Measurements from ENCODE around the gene HNF4A.
A peak's percentile ranks its signal among the peaks of the same experiment; 100 is the strongest.

HNF4A gene

DNA sequence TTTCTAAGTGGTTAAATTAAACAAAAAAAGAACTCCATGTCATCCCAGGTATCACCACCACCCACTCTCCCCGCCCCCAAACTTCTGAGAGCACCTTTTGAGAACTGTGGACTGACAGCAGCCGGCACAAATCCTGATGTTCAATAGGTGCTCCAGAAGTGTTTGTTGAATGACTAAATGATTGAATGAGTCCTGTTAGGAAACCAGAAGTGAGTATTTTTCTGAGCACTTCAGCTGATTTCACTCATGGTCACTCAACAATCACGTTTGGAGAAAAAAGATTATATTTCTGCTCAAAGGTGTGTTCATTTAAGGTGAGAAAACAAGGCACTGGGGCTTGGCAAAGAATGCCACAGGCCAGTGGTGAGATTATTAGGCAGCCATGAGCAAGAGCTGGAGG, 6.2 kb upstream of the HNF4A start:
- Histone ChIP-seq H3K27me3 (ENCODE audit: low read depth, low read length) (no peaks in the 10 kb centered on the region), H3K4me3 (ENCODE audit: low read depth in 1 of 2, low read length in 2 of 2) (no peak overlapping the region), H3K9me3 (ENCODE audit: control insufficient read depth in 1 of 2, low read length in 2 of 2) (no peaks in the 10 kb centered on the region), H3K36me3 (ENCODE audit: control insufficient read depth in 1 of 2, insufficient read depth in 2 of 2, low read length in 2 of 2) (no peaks in the 10 kb centered on the region), H3K4me1 (ENCODE audit: control insufficient read depth in 1 of 2, insufficient read depth in 2 of 2, low read length in 2 of 2) (no peaks in the 10 kb centered on the region), H3K27ac (ENCODE audit: low read length) (no peak overlapping the region)

DNA sequence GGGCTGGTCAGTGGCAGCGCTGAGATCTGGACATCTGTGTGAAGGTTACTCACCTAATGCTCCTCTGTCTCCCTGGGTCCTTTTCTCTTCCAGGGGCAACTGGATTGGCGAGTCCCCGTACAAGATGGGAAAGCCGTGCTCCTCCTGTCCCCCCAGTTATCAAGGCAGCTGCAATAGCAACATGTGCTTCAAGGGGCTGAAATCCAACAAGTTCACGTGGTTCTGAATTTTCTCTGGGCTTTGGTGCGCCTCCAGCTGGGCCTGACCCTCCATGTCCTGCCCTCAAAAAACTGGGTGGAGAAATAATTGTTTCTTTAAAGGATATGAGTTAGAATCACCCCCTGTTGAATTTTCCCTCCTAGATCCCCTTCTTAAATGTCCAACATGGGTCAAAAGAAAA, 4.9 kb upstream of the HNF4A start:
- no peak overlapping the region for H3K27ac ChIP-seq (ENCODE audit: low read length)

DNA sequence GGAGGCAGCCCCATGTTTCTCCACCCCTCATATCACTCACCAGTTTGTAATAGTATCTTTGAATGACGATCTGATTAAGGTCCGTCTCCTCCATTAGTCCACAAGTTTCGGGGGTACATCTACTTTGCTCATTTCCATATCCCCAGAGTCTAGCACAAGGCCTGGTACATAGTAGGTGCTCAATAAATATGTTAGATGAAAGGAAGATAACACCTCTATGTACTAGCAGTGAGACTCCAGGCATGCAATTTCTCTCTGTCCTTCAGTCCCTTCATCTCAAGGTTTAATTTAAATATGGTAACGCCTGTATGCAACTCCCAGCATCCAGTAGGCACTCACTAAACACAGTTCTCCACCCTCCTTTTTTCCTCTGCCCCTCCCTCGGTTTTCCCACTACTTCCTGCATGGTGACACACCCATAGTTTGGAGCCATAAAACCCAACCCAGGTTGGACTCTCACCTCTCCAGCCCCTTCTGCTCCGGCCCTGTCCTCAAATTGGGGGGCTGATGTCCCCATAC, 461 bp upstream of the HNF4A start:
- Histone ChIP-seq H3K27me3 (ENCODE audit: low read depth, low read length) (no peaks in the 10 kb centered on the region), H3K36me3 (ENCODE audit: control insufficient read depth in 1 of 2, insufficient read depth in 2 of 2, low read length in 2 of 2) (no peaks in the 10 kb centered on the region), H3K4me1 (ENCODE audit: control insufficient read depth in 1 of 2, insufficient read depth in 2 of 2, low read length in 2 of 2) (no peaks in the 10 kb centered on the region), H3K9me3 (ENCODE audit: control insufficient read depth in 1 of 2, low read length in 2 of 2) (no peaks in the 10 kb centered on the region), H3K4me3 (ENCODE audit: low read depth in 1 of 2, low read length in 2 of 2) (peak overlapping the region in 1 of 2 donors; percentile 40), H3K27ac (ENCODE audit: low read length) (peak overlapping the region; percentile 77)

More for the DNA sequence above, 4.9 kb upstream of the HNF4A start:
- Histone ChIP-seq H3K9me3 (ENCODE audit: control insufficient read depth in 1 of 2, low read length in 2 of 2) (no peaks in the 10 kb centered on the region), H3K4me3 (ENCODE audit: low read depth in 1 of 2, low read length in 2 of 2) (no peak overlapping the region), H3K27me3 (ENCODE audit: low read depth, low read length) (no peaks in the 10 kb centered on the region), H3K4me1 (ENCODE audit: control insufficient read depth in 1 of 2, insufficient read depth in 2 of 2, low read length in 2 of 2) (no peaks in the 10 kb centered on the region), H3K36me3 (ENCODE audit: control insufficient read depth in 1 of 2, insufficient read depth in 2 of 2, low read length in 2 of 2) (no peaks in the 10 kb centered on the region)

DNA sequence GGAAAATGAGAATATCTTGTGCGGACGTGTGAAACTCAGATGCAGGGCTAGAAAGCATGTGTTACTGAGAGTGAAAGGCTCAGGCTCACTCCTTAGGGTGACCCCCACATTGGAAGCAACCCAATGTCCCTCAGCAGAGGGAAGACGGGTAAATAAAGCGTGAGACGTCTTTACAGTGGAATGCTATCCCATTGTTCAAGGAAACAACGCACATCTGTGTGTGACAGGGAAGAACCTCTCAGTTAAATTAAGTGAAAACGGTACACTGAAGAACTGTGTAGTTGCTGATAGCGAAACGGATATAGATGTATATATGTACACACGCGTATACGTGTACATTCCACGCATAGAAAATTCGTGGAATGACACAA, 839 bp downstream of the HNF4A start:
- Histone ChIP-seq H3K27me3 (ENCODE audit: low read depth, low read length) (no peaks in the 10 kb centered on the region), H3K4me1 (ENCODE audit: control insufficient read depth in 1 of 2, insufficient read depth in 2 of 2, low read length in 2 of 2) (no peaks in the 10 kb centered on the region), H3K27ac (ENCODE audit: low read length) (peak overlapping the region; percentile 78), H3K36me3 (ENCODE audit: control insufficient read depth in 1 of 2, insufficient read depth in 2 of 2, low read length in 2 of 2) (no peaks in the 10 kb centered on the region), H3K4me3 (ENCODE audit: low read depth in 1 of 2, low read length in 2 of 2) (peak overlapping the region in 1 of 2 donors; percentile 66), H3K9me3 (ENCODE audit: control insufficient read depth in 1 of 2, low read length in 2 of 2) (no peaks in the 10 kb centered on the region)

DNA sequence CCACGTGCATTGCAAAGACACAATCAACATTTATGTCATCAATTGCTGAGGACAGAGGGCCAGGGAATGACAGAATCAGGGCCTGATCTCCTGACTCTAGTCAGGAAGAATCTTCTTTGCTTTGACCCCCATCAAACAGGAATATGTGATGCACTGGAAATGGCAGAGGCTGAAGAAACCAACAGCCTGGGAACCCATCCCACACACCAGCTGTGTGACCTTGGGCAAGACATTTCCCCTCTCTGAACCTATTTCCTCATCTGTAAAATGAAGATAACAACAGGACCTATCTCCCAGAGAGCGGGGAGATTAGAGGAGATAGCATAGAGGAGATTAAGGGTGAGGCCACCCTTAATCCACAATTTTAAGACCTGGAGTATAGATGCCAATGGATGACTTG, 1.5 kb downstream of the HNF4A start:
- H3K27me3 ChIP-seq (ENCODE audit: low read depth, low read length) = no peaks in the 10 kb centered on the region
- H3K36me3 ChIP-seq (ENCODE audit: control insufficient read depth in 1 of 2, insufficient read depth in 2 of 2, low read length in 2 of 2) = no peaks in the 10 kb centered on the region
- H3K9me3 ChIP-seq (ENCODE audit: control insufficient read depth in 1 of 2, low read length in 2 of 2) = no peaks in the 10 kb centered on the region
- H3K4me1 ChIP-seq (ENCODE audit: control insufficient read depth in 1 of 2, insufficient read depth in 2 of 2, low read length in 2 of 2) = no peaks in the 10 kb centered on the region
- H3K4me3 ChIP-seq (ENCODE audit: low read depth in 1 of 2, low read length in 2 of 2) = peak overlapping the region in 1 of 2 donors; percentile 66
- H3K27ac ChIP-seq (ENCODE audit: low read length) = no peak overlapping the region

DNA sequence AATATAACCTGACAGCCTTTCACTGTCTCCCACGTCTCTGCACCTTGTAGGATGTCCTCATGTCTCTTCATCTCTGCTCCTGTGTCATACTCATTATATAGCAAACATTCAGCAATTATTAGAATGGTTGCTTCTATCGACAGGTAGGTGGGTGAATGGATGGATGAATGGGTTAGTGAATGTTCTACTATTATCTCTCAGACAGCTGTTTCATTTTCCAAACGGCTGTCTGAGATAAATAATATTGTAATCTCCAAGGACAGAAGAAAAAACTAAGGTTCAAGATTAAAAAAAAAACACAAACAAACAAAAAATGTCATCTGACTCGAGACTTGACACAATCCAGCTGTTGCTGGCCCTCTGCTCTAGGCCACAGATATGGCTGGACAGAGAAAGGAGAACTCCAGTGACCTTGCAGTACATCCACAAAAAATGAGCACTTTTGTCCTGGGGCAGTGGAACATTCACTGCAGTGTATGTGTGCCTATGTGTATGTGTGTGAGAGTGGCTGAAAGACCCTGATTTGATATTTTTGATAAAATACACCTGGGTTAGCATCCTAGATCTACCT, 2.1 kb downstream of the HNF4A start:
- no peaks in the 10 kb centered on the region for H3K36me3 ChIP-seq (ENCODE audit: control insufficient read depth in 1 of 2, insufficient read depth in 2 of 2, low read length in 2 of 2)
- no peaks in the 10 kb centered on the region for H3K9me3 ChIP-seq (ENCODE audit: control insufficient read depth in 1 of 2, low read length in 2 of 2)
- no peaks in the 10 kb centered on the region for H3K4me1 ChIP-seq (ENCODE audit: control insufficient read depth in 1 of 2, insufficient read depth in 2 of 2, low read length in 2 of 2)
- no peak overlapping the region for H3K27ac ChIP-seq (ENCODE audit: low read length)
- H3K4me3 ChIP-seq (ENCODE audit: low read depth in 1 of 2, low read length in 2 of 2) = peak overlapping the region in 1 of 2 donors; percentile 66
- H3K27me3 ChIP-seq (ENCODE audit: low read depth, low read length) = no peaks in the 10 kb centered on the region

DNA sequence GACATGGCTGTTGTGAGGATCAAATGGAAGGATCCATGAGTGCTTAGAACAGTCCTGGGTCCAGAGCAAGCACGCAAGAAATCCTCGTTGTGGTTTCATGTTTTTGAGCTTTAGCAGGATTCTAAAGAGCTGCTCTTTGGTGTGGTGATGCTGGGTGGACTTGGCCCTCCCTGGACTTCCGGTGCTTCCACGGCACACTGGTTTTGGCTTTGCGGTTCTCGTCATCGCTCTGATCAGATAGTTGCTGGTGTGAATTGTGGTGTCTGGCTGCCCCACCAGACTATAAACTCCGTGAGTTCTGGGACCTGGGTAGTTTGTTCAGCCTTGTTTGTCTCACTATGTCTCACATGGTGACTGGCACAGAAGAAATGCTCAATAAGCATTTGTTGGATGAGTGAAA, 3.3 kb downstream of the HNF4A start:
- Histone ChIP-seq H3K4me1 (ENCODE audit: control insufficient read depth in 1 of 2, insufficient read depth in 2 of 2, low read length in 2 of 2) (no peaks in the 10 kb centered on the region), H3K27ac (ENCODE audit: low read length) (no peak overlapping the region), H3K9me3 (ENCODE audit: control insufficient read depth in 1 of 2, low read length in 2 of 2) (no peaks in the 10 kb centered on the region), H3K27me3 (ENCODE audit: low read depth, low read length) (no peaks in the 10 kb centered on the region), H3K36me3 (ENCODE audit: control insufficient read depth in 1 of 2, insufficient read depth in 2 of 2, low read length in 2 of 2) (no peaks in the 10 kb centered on the region), H3K4me3 (ENCODE audit: low read depth in 1 of 2, low read length in 2 of 2) (no peak overlapping the region)

DNA sequence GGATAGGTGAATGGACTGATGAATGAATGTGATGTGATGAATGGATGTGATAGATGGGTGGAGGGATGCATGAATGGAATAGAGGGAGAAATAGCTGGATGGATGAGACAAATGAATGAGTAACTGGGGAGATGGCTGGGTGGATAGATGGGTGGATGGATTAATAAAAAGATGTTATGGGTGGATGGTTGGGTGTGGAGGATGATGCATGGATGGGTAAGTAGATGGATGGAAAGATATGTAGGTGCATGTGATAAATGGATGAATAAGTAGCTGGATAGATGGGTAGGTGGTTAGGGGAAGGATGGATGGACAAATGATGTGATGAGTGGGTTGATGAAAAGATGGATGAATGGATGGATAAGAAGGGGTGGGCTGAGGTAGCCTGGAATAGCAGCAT, 4.7 kb downstream of the HNF4A start:
- Histone ChIP-seq H3K9me3 (ENCODE audit: control insufficient read depth in 1 of 2, low read length in 2 of 2) (no peaks in the 10 kb centered on the region), H3K27ac (ENCODE audit: low read length) (no peak overlapping the region), H3K4me1 (ENCODE audit: control insufficient read depth in 1 of 2, insufficient read depth in 2 of 2, low read length in 2 of 2) (no peaks in the 10 kb centered on the region), H3K27me3 (ENCODE audit: low read depth, low read length) (no peaks in the 10 kb centered on the region), H3K36me3 (ENCODE audit: control insufficient read depth in 1 of 2, insufficient read depth in 2 of 2, low read length in 2 of 2) (no peaks in the 10 kb centered on the region), H3K4me3 (ENCODE audit: low read depth in 1 of 2, low read length in 2 of 2) (no peak overlapping the region)

DNA sequence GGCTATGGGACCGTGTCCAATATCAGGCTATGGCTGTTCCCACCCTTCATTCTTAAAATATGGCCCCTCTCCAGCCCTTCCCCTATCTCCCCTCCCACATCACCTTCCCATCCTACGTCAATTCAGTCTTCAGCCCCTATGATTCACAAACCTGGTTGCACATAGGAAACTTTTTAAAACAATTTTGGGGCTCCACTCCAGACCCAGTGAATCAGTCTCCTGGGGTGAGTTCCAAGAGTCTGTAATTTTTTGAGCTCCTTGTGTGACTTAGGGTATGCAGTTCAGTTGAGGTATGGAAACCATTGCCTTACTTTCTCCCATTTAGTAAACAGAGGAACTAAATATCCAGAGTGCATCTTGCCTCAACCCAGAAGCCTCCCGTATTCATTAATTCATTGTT, 5.5 kb downstream of the HNF4A start:
- no peaks in the 10 kb centered on the region for H3K4me1 ChIP-seq (ENCODE audit: control insufficient read depth in 1 of 2, insufficient read depth in 2 of 2, low read length in 2 of 2)
- H3K27me3 ChIP-seq (ENCODE audit: low read depth, low read length) = no peaks in the 10 kb centered on the region
- H3K4me3 ChIP-seq (ENCODE audit: low read depth in 1 of 2, low read length in 2 of 2) = no peak overlapping the region
- H3K9me3 ChIP-seq (ENCODE audit: control insufficient read depth in 1 of 2, low read length in 2 of 2) = no peaks in the 10 kb centered on the region
- no peaks in the 10 kb centered on the region for H3K36me3 ChIP-seq (ENCODE audit: control insufficient read depth in 1 of 2, insufficient read depth in 2 of 2, low read length in 2 of 2)
- H3K27ac ChIP-seq (ENCODE audit: low read length) = no peak overlapping the region

DNA sequence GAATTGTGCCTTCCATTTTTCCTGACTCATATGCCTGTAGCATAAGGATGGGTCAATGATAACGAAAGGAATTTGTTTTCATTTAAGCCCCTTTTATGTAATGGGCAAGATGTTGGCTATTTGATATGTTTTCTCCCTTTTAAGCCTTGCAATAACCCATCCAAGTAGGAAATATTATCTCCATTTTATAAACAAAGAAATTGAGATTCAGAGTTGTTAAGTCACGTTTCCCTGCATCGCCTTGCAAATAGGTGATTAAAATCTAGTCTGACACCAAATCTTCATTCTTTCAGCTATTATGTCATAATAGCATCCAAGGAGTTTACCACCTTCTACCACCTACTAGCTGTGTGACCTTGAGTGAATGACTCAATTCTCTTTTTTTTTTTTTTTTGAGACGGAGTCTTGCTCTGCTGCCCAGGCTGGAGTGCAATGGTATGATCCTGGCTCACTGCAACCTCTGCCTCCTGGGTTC, 7.0 kb downstream of the HNF4A start:
- H3K27me3 ChIP-seq (ENCODE audit: low read depth, low read length) = no peaks in the 10 kb centered on the region
- no peaks in the 10 kb centered on the region for H3K4me1 ChIP-seq (ENCODE audit: control insufficient read depth in 1 of 2, insufficient read depth in 2 of 2, low read length in 2 of 2)
- no peaks in the 10 kb centered on the region for H3K9me3 ChIP-seq (ENCODE audit: control insufficient read depth in 1 of 2, low read length in 2 of 2)
- no peak overlapping the region for H3K27ac ChIP-seq (ENCODE audit: low read length)
- H3K4me3 ChIP-seq (ENCODE audit: low read depth in 1 of 2, low read length in 2 of 2) = no peak overlapping the region
- no peaks in the 10 kb centered on the region for H3K36me3 ChIP-seq (ENCODE audit: control insufficient read depth in 1 of 2, insufficient read depth in 2 of 2, low read length in 2 of 2)

DNA sequence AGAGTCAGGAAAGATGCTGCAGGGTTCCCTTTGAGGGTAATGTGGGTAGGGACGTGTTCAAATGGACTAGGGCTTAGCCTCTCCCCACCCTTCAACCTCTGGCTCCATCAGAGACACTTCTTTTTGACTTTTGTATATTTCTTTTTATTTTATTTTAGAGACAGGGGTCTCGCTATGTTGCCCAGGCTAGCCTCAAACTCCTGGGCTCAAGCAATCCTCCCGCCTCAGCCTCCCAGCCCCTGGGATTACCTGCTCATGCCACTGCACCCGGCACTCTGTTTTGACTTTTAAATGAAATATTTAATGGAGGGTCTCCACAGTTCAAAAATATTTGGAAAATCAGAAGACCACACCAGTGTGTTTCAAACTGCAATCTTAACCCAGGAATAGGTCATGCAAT, 8.6 kb downstream of the HNF4A start:
- no peaks in the 10 kb centered on the region for H3K27me3 ChIP-seq (ENCODE audit: low read depth, low read length)
- H3K4me1 ChIP-seq (ENCODE audit: control insufficient read depth in 1 of 2, insufficient read depth in 2 of 2, low read length in 2 of 2) = no peaks in the 10 kb centered on the region
- H3K36me3 ChIP-seq (ENCODE audit: control insufficient read depth in 1 of 2, insufficient read depth in 2 of 2, low read length in 2 of 2) = no peaks in the 10 kb centered on the region
- H3K9me3 ChIP-seq (ENCODE audit: control insufficient read depth in 1 of 2, low read length in 2 of 2) = no peaks in the 10 kb centered on the region
- no peak overlapping the region for H3K4me3 ChIP-seq (ENCODE audit: low read depth in 1 of 2, low read length in 2 of 2)
- H3K27ac ChIP-seq (ENCODE audit: low read length) = no peak overlapping the region

DNA sequence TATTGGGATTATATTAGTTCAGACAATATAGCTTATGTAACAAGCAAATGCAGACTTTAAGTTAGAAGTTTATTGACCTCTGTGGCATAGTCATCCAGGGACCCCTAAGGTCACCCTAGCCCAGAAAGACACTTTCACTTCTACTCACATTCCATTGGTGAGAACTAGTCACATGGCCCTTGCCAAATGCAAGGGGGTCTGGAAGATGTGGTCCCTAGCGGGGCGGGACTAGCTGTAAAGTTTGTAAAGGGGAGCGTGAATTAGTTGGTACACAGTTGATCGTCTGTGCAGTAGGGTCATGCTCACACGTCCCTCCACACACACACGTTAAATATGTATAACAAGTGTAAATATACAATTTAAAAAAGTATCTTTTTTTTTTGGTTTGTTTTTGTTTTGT, 9.3 kb downstream of the HNF4A start:
- H3K4me3 ChIP-seq (ENCODE audit: low read depth in 1 of 2, low read length in 2 of 2) = no peak overlapping the region
- H3K27ac ChIP-seq (ENCODE audit: low read length) = no peak overlapping the region
- H3K27me3 ChIP-seq (ENCODE audit: low read depth, low read length) = no peaks in the 10 kb centered on the region
- H3K36me3 ChIP-seq (ENCODE audit: control insufficient read depth in 1 of 2, insufficient read depth in 2 of 2, low read length in 2 of 2) = no peaks in the 10 kb centered on the region
- no peaks in the 10 kb centered on the region for H3K9me3 ChIP-seq (ENCODE audit: control insufficient read depth in 1 of 2, low read length in 2 of 2)
- no peaks in the 10 kb centered on the region for H3K4me1 ChIP-seq (ENCODE audit: control insufficient read depth in 1 of 2, insufficient read depth in 2 of 2, low read length in 2 of 2)
